CD4-positive, alpha-beta T cell treated with Interleukin-10 for 1 hour (primary cell): ENCODE results near the gene C2orf49.

Source experiments
- DNase-seq: peaks from one replicate; pipeline ENCODE4 v3.0.0-alpha.2; 2020

Gene C2orf49

DNA sequence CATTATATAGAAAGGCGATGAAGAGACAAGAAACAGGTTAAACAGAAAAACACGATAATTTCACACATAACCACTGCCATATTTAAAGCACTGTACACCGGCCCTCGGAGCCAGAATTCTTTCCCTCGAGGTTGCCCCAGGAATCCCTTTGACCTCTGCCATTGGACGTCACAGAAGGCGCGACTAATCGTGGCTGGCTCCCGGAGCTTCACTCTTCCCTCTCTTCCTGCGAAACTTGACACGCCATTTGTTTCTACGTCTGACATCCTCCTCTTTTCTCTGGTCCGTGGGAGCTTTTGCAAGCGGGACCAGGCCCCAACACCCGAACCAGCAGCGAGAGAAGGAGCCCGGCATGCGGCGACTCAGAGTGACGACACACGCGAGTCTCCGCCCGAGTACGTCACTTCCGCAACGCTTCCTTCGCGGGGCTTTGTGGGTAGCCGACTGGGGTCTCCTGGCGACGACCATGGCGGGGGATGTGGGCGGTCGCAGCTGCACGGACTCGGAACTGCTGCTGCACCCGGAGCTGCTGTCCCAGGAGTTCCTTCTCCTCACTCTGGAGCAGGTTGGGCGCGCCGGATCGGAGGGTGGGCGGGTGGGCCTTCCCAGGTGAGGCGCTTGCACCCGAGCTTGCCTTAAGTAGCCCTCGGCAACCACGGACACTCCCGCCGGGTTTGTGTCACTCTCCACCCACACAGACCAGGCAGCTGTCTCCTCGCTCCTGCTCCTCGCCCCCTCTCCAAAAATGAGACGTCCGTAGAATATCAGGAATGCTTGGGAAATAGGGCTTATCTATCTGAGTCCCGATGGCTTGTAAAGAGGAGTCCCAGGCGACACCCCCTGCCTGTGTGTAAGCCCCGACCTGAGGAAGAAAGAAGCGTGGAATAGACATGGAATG, at the start of gene C2orf49:
C2orf49 (plus strand) TSS at position 419 of the 898 bp plus-strand sequence; CDS start at position 467, 48 bp downstream.
- peak; percentile 90 for DNase-seq

GRCh38 chr2:105287692-105288091, 49.6 kb upstream of the C2orf49 start:
- peak; percentile 27 for DNase-seq

DNA sequence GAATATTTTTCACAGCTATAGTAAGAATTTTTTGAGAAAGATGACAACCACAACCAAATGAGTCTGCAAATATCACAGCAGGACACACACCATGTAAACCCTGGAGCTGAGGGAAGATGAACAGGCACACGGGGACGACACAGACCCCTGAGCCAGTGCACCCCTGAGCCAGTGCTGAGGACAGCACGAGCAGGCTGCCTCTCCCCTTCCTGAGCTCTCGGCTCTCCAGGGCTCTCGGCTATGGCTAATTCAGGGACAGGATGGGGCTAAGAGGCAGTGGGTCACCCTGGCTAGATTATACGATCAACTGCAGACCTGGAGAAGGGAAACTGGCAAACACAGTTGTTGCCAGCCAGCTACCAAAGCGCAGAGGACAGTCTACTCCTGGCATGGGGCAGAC, 49.2 kb upstream of the C2orf49 start:
- DNase-seq: no peak

DNA sequence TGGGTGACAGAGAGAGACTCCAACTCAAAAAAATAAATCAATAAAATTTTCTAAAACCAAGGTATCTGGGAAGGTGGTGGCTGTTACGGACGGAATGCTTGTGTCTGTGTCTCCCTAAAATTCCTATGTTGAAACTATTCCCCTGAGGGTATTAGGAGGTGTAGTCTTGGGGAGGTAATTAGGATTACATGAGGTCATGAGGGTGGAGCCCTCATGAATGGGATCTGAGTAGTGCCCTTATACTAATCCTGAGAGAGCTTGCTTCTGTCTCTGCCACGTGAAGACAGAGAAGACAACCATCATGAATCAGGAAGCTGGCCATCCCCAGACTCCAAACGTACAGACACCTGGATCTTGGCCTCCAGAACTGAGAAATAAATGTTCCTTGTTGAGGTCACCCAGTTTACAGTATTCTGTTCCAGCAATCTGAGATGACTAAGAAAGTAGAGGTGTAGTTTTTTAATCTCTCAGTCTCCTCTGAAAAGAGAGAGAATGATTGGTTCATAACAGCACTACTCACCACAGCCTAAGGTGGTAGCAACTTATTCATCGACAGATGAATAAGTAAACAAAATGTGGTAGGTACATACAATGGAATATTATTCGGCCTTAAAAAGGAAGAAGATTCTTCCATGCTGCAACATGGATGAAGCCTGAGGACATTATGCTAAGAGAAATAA, 46.2 kb upstream of the C2orf49 start:
- no peak for DNase-seq

DNA sequence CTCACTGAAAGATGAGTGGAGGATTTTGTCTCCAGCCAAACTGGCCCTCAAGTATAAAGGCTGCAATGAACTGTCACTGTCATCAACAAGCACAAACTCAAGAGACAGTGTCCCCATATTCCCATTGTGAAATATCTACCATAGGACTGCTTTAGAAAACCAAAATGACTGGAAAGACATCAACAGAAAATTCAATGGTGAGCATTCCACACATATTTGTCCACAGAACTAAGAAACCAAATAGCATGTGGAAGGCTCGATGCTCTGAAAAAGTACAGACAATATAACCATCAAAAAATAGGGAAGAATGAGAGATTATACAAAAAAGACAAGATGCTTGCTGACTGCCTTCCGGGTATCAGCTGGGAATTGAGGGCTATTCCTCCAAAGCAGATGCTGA, 45.4 kb upstream of the C2orf49 start:
- no peak for DNase-seq

DNA sequence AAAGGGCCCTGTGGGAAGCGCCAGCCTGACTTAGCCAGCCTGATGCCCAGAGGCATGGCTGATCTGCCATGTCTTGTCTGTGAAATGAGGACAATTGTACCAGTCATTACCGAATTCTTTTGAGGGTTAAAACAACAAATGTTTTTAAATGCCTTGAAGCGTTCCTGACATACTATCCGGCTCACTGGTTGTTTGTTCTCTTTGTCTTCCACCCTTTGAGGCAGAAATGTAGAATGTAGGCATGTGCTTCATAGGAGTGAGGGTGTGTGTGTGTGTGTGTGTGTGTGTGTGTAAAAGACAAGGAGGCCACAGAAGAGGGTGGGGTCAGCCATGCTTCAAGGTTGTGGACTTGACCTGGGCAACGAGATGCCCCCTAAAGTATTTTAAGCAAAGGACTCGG, 43.3 kb upstream of the C2orf49 start:
- DNase-seq: no peak

DNA sequence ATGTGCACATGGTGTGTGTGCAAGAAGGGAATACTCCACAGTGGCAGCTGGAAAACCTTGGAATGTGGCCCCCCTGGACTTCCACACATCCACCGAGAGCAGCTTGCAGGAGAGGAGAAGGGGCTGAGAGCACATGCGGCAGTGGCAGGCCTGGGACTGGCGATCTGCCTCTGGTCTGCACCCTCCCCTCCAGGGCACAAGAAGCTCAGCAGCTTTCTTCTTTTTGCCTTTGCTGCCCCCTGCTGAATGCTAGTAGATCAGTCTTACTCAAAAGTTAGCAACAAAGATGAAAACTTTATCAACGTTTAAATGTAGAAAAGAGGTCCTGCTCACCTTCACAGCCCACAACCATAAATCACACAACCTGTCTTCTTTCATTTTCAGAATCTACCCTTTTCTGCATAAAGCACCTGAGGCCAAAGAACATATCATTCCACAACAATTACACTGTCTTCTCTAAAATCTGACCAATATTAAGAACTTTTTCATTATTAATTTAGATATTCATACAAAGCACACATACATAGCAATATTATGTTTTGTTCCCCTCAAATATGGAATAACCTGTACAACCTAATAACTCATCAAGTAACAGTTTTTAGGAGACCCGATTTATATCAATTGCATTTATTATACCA, 42.4 kb upstream of the C2orf49 start:
- DNase-seq: peak; percentile 22

- DNase-seq: no peak
These were observed 41.2 kb upstream of the C2orf49 start for GRCh38 chr2:105296017-105296611.

- DNase-seq: no peak
These were observed 40.1 kb upstream of the C2orf49 start for GRCh38 chr2:105297216-105297615.

DNA sequence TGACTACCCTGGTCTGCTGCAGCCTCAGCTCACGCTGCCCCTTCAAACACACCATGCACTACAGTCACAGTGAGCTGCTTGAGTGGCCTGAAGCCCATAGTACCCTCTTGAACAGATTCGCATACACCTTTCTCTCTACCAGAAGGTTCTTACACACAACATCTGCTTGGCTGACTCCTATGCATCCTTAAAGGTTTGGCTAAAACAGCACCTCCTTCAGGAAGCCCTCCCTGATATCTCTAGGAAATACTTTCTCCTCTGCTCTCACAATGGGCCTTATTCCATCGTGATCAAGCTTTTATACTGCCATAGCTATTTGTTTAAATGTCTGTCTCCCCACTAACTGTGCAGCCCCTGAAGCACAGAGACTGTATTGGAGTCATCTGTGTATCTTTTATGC, 39.3 kb upstream of the C2orf49 start:
- no peak for DNase-seq

- no peak for DNase-seq
These were observed 38.0 kb upstream of the C2orf49 start for GRCh38 chr2:105299290-105299689.

DNA sequence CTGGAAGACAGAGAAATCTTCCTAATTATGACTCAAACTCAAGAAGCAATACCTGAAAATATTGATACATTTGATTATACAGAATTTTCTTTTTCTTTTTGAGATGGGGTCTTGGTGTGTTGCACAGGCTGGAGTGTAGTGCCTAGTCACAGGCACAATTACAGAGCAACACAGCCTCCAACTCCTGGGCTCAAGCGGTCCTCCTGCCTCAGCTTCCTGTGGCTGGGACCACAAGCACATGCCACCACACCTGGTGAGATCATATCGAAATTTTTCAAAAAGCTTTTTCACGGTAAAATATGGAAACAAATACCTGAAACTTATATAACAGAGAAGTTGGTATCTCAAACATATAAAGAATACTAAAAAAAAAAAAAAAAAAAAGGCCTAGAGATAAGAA, 35.7 kb upstream of the C2orf49 start:
- DNase-seq: peak; percentile 3

DNA sequence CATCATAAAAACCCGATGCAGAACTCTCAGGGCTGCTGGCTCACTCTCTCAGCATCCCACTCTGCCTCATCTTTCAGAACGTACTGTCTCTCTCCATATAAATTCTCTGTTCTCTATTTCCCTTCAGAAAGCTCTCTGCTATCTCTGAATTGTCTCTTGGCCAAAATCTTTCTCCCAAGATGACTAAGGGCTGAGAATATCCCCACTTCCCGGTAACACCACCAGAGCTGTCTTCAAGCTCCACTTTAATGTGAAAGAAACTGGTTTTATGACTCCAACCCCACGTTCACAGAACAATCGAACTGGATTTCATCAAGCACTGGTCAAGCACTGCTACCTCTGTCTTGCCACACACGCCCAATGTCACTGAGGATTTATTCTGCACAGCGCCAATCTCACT, 30.2 kb upstream of the C2orf49 start:
- DNase-seq: no peak

DNA sequence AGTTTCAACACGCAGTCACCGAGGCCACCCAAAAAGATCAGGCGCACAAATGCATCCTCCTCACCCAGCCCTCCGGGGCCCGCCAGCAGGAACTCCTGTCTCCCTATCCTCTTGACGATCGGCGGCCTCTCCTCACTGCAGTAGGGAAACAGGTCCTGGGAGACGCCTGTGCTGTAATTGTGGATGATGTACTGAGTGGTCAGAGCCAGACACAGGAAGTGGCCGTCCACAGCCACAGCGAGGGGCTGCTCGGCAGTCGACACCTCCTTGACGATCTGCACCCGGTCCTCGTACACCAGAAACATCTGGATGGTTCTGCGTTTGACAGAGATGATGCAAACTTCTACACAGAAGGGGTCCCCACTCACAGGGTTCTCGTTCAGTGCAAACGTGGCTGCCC, 29.8 kb upstream of the C2orf49 start:
- DNase-seq: no peak

DNA sequence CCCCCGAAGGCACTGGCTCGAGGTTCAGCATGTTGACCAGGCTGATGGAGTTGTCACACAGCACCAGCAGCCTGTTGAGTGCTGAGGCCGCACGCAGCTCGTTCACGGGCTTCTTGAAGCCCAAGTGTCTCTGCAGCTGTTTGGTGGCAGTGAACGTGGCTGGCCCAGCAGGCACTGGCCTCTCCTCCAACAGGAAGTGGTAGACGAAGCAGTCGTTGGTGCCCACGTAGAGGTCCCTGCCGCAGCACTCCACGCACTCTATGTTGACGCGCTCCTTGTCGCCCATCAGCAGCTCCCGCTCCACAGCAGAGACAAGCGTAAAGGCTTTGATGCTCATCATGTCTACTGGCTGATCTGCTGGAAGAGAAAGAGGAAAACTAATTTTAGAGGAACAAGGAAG, 29.4 kb upstream of the C2orf49 start:
- DNase-seq: no peak

- no peak for DNase-seq
These were observed 28.8 kb upstream of the C2orf49 start for GRCh38 chr2:105308382-105309146.

- no peak for DNase-seq
These were observed 28.2 kb upstream of the C2orf49 start for GRCh38 chr2:105309147-105309545.

DNA sequence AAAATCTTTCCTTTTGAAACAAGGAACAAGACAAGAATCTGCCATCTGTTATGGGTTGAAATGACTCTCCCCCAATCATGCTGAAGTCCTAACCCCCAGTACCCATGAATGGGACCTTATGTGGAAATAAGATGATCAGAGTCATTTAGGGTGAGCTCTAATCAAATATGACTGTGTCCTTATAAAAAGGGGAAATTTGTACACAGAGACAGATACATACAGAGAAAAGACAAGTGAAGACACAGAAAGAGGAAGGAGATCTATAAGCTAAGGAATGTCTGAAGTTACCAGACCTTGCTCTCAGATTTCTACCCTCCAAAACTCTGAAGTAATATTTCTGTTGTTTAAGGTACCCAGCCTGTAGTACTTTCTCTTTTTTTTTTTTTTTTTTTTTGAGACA, 23.5 kb upstream of the C2orf49 start:
- DNase-seq: no peak

GRCh38 chr2:105315314-105315713, 22.0 kb upstream of the C2orf49 start:
- no peak for DNase-seq

- no peak for DNase-seq
These were observed 19.4 kb upstream of the C2orf49 start for GRCh38 chr2:105317937-105318336.

GRCh38 chr2:105320651-105321215, 16.6 kb upstream of the C2orf49 start:
- DNase-seq: no peak
